HG03108 (cell line): ENCODE data around the gene LAMTOR1.
A peak's percentile ranks its signal among the peaks of the same experiment; 100 is the strongest.

Experiments used
- ATAC-seq: cut with Tn5 transposase; IDR thresholded peaks from one replicate; pipeline ENCODE4 v1.9.1; 2021; ENCODE audit warnings: moderate library complexity; ENCODE audit not compliant: unreplicated experiment

LAMTOR1 gene

GRCh38 chr11:72083414-72083813 is 19.7 kb downstream of the LAMTOR1 start:
- ATAC-seq: no peak

GRCh38 chr11:72081821-72082453 is 21.2 kb downstream of the LAMTOR1 start:
- no peak for ATAC-seq

GRCh38 chr11:72081184-72081644 is 21.9 kb downstream of the LAMTOR1 start:
- ATAC-seq: no peak

- peak; percentile 94 for ATAC-seq
Observed at GRCh38 chr11:72080326-72081183, 22.5 kb downstream of the LAMTOR1 start, which contains the start of the genes LRRC51 and NUMA1. Gene LRRC51 (plus strand): TSS chr11:72080850. CDS start chr11:72089084, 8,234 bp downstream. Gene NUMA1 (minus strand): TSS chr11:72080542. CDS start chr11:72035943, 44,599 bp downstream.

GRCh38 chr11:72079819-72080325 is 23.2 kb downstream of the LAMTOR1 start:
- no peak for ATAC-seq

- no peak for ATAC-seq
Observed at GRCh38 chr11:72078477-72078876, 24.6 kb downstream of the LAMTOR1 start.

- no peak for ATAC-seq
Observed at GRCh38 chr11:72075756-72076155, 27.3 kb downstream of the LAMTOR1 start.

GRCh38 chr11:72075109-72075508 is 28.0 kb downstream of the LAMTOR1 start:
- ATAC-seq: no peak

GRCh38 chr11:72072348-72072747 is 30.7 kb downstream of the LAMTOR1 start:
- ATAC-seq: no peak

GRCh38 chr11:72070491-72070890 is 32.6 kb downstream of the LAMTOR1 start:
- ATAC-seq: no peak

GRCh38 chr11:72069787-72070251 is 33.3 kb downstream of the LAMTOR1 start:
- peak; percentile 77 for ATAC-seq

- ATAC-seq: no peak
Observed at GRCh38 chr11:72069200-72069599, 33.9 kb downstream of the LAMTOR1 start.

- no peak for ATAC-seq
Observed at GRCh38 chr11:72067676-72068075, 35.4 kb downstream of the LAMTOR1 start.

- no peak for ATAC-seq
Observed at GRCh38 chr11:72067266-72067665, 35.8 kb downstream of the LAMTOR1 start.

GRCh38 chr11:72066855-72067254 is 36.2 kb downstream of the LAMTOR1 start:
- no peak for ATAC-seq

GRCh38 chr11:72061739-72062396 is 41.2 kb downstream of the LAMTOR1 start:
- no peak for ATAC-seq

- ATAC-seq: no peak
Observed at GRCh38 chr11:72058416-72059034, 44.6 kb downstream of the LAMTOR1 start.

- ATAC-seq: no peak
Observed at GRCh38 chr11:72048766-72049460, 54.2 kb downstream of the LAMTOR1 start.
